H1 (cell line): ENCODE data around the gene NOTCH4. TPM values are rescaled to one million over a fixed set of nuclear protein-coding genes. Genes with fewer than 3 reads are reported as not detected.

Source experiments
- EGR1 ChIP-seq: IDR thresholded peaks from 2 replicates; pipeline ENCODE4 v1.6.1; 2011; ENCODE audit warnings: low read depth, low read length, borderline replicate concordance
- FOSL1 ChIP-seq: IDR thresholded peaks from 2 replicates; pipeline ENCODE4 v1.6.1; 2011; ENCODE audit warnings: mild to moderate bottlenecking, low read depth, low read length, moderate library complexity; ENCODE audit not compliant: insufficient read depth
- HDAC2 ChIP-seq, 2 experiments: fragments of 300-600 bp in 1 of 2; sonication (generic) in 1 of 2; IDR thresholded peaks; 2 replicates each; pipeline ENCODE4 v1.6.1; 2011 to 2012; ENCODE audit warnings: low read depth in 2 of 2, low read length in 2 of 2, mild to moderate bottlenecking in 2 of 2, moderate library complexity in 2 of 2, borderline replicate concordance in 1 of 2, inconsistent platforms in 1 of 2
- KDM5A ChIP-seq: fragments of 200-600 bp; IDR thresholded peaks from 2 replicates; pipeline ENCODE4 v1.7.1; 2012; ENCODE audit warnings: mild to moderate bottlenecking, low read length, inconsistent platforms, mixed read lengths
- RAD21 ChIP-seq, 2 experiments: IDR thresholded peaks in 1 of 2; conservative IDR thresholded peaks in 1 of 2; 2 replicates each; pipeline ENCODE4 v1.6.1; 2011; ENCODE audit warnings: low read depth in 2 of 2, low read length in 2 of 2, improper control_type of control experiment in 1 of 2, inconsistent platforms in 1 of 2, mild to moderate bottlenecking in 1 of 2, moderate library complexity in 1 of 2
- RBBP5 ChIP-seq: IDR thresholded peaks from 2 replicates; pipeline ENCODE4 v1.7.1; 2012; ENCODE audit warnings: low read depth, mild to moderate bottlenecking, inconsistent platforms, low read length, moderate library complexity, borderline replicate concordance
- SIX5 ChIP-seq: IDR thresholded peaks from 2 replicates; pipeline ENCODE4 v1.6.1; 2011; ENCODE audit warnings: mild to moderate bottlenecking, low read depth, low read length
- polyA plus RNA-seq, 7 experiments: library from polyadenylated mRNA; depleted of rRNA in 3 of 7; stranded (reverse) in 5 of 7; unstranded in 2 of 7; fragments of >200 nt in 5 of 7; fragments of 200-250 nt in 2 of 7; gene quantifications; 1 replicate in 5 of 7; 2 replicates in 1 of 7; 4 replicates in 1 of 7; pipeline versions ENCODE4 v1.2.1 to v1.2.3, GENCODE V29; 2011 to 2013; ENCODE audit warnings: missing spikeins in 2 of 7, mixed read lengths in 2 of 7
- total RNA-seq: library from RNA; stranded (reverse); fragmentation: NEBNext Ultra II Directional; extraction: Animal tissue kit (Norgen Biotek cat#: 25700); gene quantifications from 2 replicates; pipeline ENCODE4 v1.2.1, GENCODE V29; 2021
- TF ChIP-seq, protein P1 (sequence below): fragments of 300-600 bp; sonication (generic); IDR thresholded peaks from 2 replicates; pipeline ENCODE4 v1.7.1; 2012; ENCODE audit warnings: low read length, moderate library complexity, mild to moderate bottlenecking, inconsistent platforms; ENCODE audit not compliant: insufficient replicate concordance
- TF ChIP-seq, protein P2 (sequence below): IDR thresholded peaks from 2 replicates; pipeline ENCODE4 v1.6.1; 2012; ENCODE audit warnings: low read length, inconsistent platforms

The NOTCH4 gene
- total and polyA plus RNA-seq, 2 of the 8 experiments (the other 6 are each of a cell fraction or from before 2014, with no cell fraction given) = 1.9 to 2.8 TPM

DNA sequence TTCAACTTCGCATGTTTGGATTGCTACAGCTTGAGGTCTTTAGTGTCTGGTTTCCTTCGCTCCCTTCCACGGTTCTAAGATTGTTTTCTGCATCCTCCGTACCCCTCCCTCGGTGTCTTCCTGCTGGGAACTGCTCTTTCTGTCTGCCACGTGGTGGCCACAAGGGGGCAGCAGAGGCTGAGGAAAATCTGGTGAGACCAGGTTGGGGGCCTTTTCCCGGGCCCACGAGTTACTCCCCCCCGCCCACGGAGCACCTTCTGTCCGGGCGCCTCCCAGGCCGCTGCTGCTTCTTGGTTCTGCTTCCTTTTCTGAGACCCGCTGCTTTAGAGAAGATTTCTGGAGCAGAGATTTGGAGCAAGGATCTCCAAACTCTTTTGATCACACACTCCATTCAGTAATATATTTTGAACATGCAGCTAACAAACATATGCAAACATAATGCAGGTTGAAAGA lies 21.1 kb upstream of the NOTCH4 start (continued):
- TF ChIP-seq, protein P1, sequence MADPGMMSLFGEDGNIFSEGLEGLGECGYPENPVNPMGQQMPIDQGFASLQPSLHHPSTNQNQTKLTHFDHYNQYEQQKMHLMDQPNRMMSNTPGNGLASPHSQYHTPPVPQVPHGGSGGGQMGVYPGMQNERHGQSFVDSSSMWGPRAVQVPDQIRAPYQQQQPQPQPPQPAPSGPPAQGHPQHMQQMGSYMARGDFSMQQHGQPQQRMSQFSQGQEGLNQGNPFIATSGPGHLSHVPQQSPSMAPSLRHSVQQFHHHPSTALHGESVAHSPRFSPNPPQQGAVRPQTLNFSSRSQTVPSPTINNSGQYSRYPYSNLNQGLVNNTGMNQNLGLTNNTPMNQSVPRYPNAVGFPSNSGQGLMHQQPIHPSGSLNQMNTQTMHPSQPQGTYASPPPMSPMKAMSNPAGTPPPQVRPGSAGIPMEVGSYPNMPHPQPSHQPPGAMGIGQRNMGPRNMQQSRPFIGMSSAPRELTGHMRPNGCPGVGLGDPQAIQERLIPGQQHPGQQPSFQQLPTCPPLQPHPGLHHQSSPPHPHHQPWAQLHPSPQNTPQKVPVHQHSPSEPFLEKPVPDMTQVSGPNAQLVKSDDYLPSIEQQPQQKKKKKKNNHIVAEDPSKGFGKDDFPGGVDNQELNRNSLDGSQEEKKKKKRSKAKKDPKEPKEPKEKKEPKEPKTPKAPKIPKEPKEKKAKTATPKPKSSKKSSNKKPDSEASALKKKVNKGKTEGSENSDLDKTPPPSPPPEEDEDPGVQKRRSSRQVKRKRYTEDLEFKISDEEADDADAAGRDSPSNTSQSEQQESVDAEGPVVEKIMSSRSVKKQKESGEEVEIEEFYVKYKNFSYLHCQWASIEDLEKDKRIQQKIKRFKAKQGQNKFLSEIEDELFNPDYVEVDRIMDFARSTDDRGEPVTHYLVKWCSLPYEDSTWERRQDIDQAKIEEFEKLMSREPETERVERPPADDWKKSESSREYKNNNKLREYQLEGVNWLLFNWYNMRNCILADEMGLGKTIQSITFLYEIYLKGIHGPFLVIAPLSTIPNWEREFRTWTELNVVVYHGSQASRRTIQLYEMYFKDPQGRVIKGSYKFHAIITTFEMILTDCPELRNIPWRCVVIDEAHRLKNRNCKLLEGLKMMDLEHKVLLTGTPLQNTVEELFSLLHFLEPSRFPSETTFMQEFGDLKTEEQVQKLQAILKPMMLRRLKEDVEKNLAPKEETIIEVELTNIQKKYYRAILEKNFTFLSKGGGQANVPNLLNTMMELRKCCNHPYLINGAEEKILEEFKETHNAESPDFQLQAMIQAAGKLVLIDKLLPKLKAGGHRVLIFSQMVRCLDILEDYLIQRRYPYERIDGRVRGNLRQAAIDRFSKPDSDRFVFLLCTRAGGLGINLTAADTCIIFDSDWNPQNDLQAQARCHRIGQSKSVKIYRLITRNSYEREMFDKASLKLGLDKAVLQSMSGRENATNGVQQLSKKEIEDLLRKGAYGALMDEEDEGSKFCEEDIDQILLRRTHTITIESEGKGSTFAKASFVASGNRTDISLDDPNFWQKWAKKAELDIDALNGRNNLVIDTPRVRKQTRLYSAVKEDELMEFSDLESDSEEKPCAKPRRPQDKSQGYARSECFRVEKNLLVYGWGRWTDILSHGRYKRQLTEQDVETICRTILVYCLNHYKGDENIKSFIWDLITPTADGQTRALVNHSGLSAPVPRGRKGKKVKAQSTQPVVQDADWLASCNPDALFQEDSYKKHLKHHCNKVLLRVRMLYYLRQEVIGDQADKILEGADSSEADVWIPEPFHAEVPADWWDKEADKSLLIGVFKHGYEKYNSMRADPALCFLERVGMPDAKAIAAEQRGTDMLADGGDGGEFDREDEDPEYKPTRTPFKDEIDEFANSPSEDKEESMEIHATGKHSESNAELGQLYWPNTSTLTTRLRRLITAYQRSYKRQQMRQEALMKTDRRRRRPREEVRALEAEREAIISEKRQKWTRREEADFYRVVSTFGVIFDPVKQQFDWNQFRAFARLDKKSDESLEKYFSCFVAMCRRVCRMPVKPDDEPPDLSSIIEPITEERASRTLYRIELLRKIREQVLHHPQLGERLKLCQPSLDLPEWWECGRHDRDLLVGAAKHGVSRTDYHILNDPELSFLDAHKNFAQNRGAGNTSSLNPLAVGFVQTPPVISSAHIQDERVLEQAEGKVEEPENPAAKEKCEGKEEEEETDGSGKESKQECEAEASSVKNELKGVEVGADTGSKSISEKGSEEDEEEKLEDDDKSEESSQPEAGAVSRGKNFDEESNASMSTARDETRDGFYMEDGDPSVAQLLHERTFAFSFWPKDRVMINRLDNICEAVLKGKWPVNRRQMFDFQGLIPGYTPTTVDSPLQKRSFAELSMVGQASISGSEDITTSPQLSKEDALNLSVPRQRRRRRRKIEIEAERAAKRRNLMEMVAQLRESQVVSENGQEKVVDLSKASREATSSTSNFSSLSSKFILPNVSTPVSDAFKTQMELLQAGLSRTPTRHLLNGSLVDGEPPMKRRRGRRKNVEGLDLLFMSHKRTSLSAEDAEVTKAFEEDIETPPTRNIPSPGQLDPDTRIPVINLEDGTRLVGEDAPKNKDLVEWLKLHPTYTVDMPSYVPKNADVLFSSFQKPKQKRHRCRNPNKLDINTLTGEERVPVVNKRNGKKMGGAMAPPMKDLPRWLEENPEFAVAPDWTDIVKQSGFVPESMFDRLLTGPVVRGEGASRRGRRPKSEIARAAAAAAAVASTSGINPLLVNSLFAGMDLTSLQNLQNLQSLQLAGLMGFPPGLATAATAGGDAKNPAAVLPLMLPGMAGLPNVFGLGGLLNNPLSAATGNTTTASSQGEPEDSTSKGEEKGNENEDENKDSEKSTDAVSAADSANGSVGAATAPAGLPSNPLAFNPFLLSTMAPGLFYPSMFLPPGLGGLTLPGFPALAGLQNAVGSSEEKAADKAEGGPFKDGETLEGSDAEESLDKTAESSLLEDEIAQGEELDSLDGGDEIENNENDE = no peak
- TF ChIP-seq KDM5A = no peak
- no peak for TF ChIP-seq EGR1
- TF ChIP-seq RBBP5 = no peak
- TF ChIP-seq SIX5 = no peak
- peak; percentile 87 to 90 for TF ChIP-seq RAD21 (IDR thresholded peaks at IDR 0.05 in 1 of 2, conservative IDR thresholded peaks at IDR 0.05 in 1 of 2; ENCODE audit: low read depth in 2 of 2, low read length in 2 of 2)
- TF ChIP-seq HDAC2 (IDR thresholded peaks at IDR 0.05; ENCODE audit: borderline replicate concordance in 1 of 2, low read depth in 2 of 2, low read length in 2 of 2) = no peak
- TF ChIP-seq, protein P2, sequence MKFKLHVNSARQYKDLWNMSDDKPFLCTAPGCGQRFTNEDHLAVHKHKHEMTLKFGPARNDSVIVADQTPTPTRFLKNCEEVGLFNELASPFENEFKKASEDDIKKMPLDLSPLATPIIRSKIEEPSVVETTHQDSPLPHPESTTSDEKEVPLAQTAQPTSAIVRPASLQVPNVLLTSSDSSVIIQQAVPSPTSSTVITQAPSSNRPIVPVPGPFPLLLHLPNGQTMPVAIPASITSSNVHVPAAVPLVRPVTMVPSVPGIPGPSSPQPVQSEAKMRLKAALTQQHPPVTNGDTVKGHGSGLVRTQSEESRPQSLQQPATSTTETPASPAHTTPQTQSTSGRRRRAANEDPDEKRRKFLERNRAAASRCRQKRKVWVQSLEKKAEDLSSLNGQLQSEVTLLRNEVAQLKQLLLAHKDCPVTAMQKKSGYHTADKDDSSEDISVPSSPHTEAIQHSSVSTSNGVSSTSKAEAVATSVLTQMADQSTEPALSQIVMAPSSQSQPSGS = no peak
- no peak for TF ChIP-seq FOSL1
